DOHH2 (cell line): Measurements from ENCODE around the gene IMMP2L.

Experiments used
- H3F3A ChIP-seq: fragments of 200-600 bp; sonication (generic), shearing (Covaris generic); 2 replicates; pipeline ENCODE4 v1.6.0; 2016; ENCODE audit warnings: antibody characterized with exemption, mild to moderate bottlenecking; ENCODE audit not compliant: control insufficient read depth, insufficient read depth
- H3K27ac ChIP-seq: fragments of 200-600 bp; sonication (generic); 2 replicates; pipeline ENCODE4 v1.5.1; 2014; ENCODE audit warnings: low read depth, mild to moderate bottlenecking, low read length, moderate library complexity
- H3K27me3 ChIP-seq: fragments of 200-600 bp; sonication (generic); 2 replicates; pipeline ENCODE4 v1.6.1; 2014; ENCODE audit warnings: mild to moderate bottlenecking, low read length, mixed read lengths; ENCODE audit not compliant: control insufficient read depth
- H3K36me3 ChIP-seq: fragments of 200-600 bp; sonication (generic); 2 replicates; pipeline ENCODE4 v1.6.1; 2014; ENCODE audit warnings: mild to moderate bottlenecking, low read length, moderate library complexity, mixed read lengths; ENCODE audit not compliant: control insufficient read depth
- H3K4me1 ChIP-seq: fragments of 200-600 bp; sonication (generic); 2 replicates; pipeline ENCODE4 v1.6.1; 2014; ENCODE audit warnings: mild to moderate bottlenecking, low read length, mixed read lengths; ENCODE audit not compliant: control insufficient read depth
- H3K4me2 ChIP-seq: fragments of 200-600 bp; sonication (generic); 2 replicates; pipeline ENCODE4 v1.6.0; 2014; ENCODE audit warnings: mild to moderate bottlenecking, low read length, moderate library complexity
- H3K4me3 ChIP-seq: fragments of 200-600 bp; sonication (generic); 2 replicates; pipeline ENCODE4 v1.5.1; 2014; ENCODE audit warnings: mild to moderate bottlenecking, low read length, mixed read lengths
- H3K79me2 ChIP-seq: fragments of 200-600 bp; sonication (generic); 2 replicates; pipeline ENCODE4 v1.6.1; 2014; ENCODE audit warnings: mild to moderate bottlenecking, low read length, mixed read lengths; ENCODE audit not compliant: control insufficient read depth
- H3K9me2 ChIP-seq: fragments of 200-600 bp; sonication (generic); replicated peaks from 2 replicates; pipeline ENCODE4 v1.6.1; 2014; ENCODE audit warnings: mild to moderate bottlenecking, low read length, mixed read lengths; ENCODE audit not compliant: control insufficient read depth
- H3K9me3 ChIP-seq: fragments of 200-600 bp; sonication (generic); 2 replicates; pipeline ENCODE4 v1.6.1; 2014; ENCODE audit warnings: antibody characterized with exemption, low read length, mixed read lengths; ENCODE audit not compliant: control insufficient read depth, insufficient read depth
- H4K20me1 ChIP-seq: fragments of 200-600 bp; sonication (generic); 2 replicates; pipeline ENCODE4 v1.6.0; 2014; ENCODE audit warnings: low read depth, mild to moderate bottlenecking, antibody characterized with exemption, low read length, moderate library complexity; ENCODE audit not compliant: control insufficient read depth, insufficient read depth
- CTCF ChIP-seq: fragments of 200-600 bp; sonication (generic); IDR thresholded peaks from one replicate; pipeline ENCODE4 v1.5.1; 2014; ENCODE audit warnings: antibody characterized with exemption, mild to moderate bottlenecking, low read depth, low read length; ENCODE audit not compliant: poor library complexity, severe bottlenecking
- EZH2phosphoT487 ChIP-seq: fragments of 200-600 bp; sonication (generic); IDR thresholded peaks from 2 replicates; pipeline ENCODE4 v1.6.1; 2017; ENCODE audit warnings: borderline replicate concordance, mild to moderate bottlenecking, antibody characterized with exemption, low read length, moderate library complexity, mixed read lengths

The IMMP2L gene

GRCh38 chr7:110774071-110774470 lies 788.2 kb downstream of the IMMP2L start:
- Histone ChIP-seq H3K4me3 (no peak overlapping the region), H3K27ac (no peak overlapping the region), H4K20me1 (no peaks in the 10 kb centered on the region), H3F3A (no peaks in the 10 kb centered on the region), H3K9me2 (no peaks in the 10 kb centered on the region), H3K4me2 (no peak overlapping the region), H3K79me2 (no peaks in the 10 kb centered on the region), H3K4me1 (no peaks in the 10 kb centered on the region), H3K9me3 (no peaks in the 10 kb centered on the region), H3K36me3 (no peaks in the 10 kb centered on the region), H3K27me3 (no peaks in the 10 kb centered on the region)
- TF ChIP-seq EZH2phosphoT487 (no peak), CTCF (no peak)

- TF ChIP-seq EZH2phosphoT487 = no peak
- TF ChIP-seq CTCF = no peak
- Histone ChIP-seq H3K36me3 (no peaks in the 10 kb centered on the region), H3K27ac (no peak overlapping the region), H3K4me3 (no peak overlapping the region), H3K79me2 (no peaks in the 10 kb centered on the region), H3K9me3 (no peaks in the 10 kb centered on the region), H3K4me2 (no peak overlapping the region), H3K9me2 (no peaks in the 10 kb centered on the region), H4K20me1 (no peaks in the 10 kb centered on the region), H3K4me1 (no peaks in the 10 kb centered on the region), H3F3A (no peaks in the 10 kb centered on the region), H3K27me3 (no peaks in the 10 kb centered on the region)
Measured at GRCh38 chr7:110772615-110773014, 789.7 kb downstream of the IMMP2L start.

GRCh38 chr7:110771717-110772116 lies 790.6 kb downstream of the IMMP2L start:
- Histone ChIP-seq H3K4me3 (no peak overlapping the region), H3K79me2 (no peaks in the 10 kb centered on the region)
- TF ChIP-seq CTCF (no peak), EZH2phosphoT487 (no peak)

GRCh38 chr7:110767550-110768110 lies 794.7 kb downstream of the IMMP2L start:
- no peak overlapping the region for H3K4me2 ChIP-seq
- TF ChIP-seq CTCF = no peak
- H3K4me3 ChIP-seq = no peak overlapping the region
- no peaks in the 10 kb centered on the region for H4K20me1 ChIP-seq
- no peaks in the 10 kb centered on the region for H3K27me3 ChIP-seq
- no peaks in the 10 kb centered on the region for H3K9me3 ChIP-seq
- no peaks in the 10 kb centered on the region for H3K79me2 ChIP-seq
- H3F3A ChIP-seq = no peaks in the 10 kb centered on the region
- H3K27ac ChIP-seq = no peak overlapping the region
- no peaks in the 10 kb centered on the region for H3K4me1 ChIP-seq
- H3K9me2 ChIP-seq = no peaks in the 10 kb centered on the region
- H3K36me3 ChIP-seq = no peaks in the 10 kb centered on the region

More at GRCh38 chr7:110771717-110772116, 790.6 kb downstream of the IMMP2L start:
- Histone ChIP-seq H4K20me1 (no peaks in the 10 kb centered on the region), H3F3A (no peaks in the 10 kb centered on the region), H3K9me2 (no peaks in the 10 kb centered on the region), H3K27ac (no peak overlapping the region), H3K27me3 (no peaks in the 10 kb centered on the region), H3K9me3 (no peaks in the 10 kb centered on the region), H3K4me2 (no peak overlapping the region), H3K4me1 (no peaks in the 10 kb centered on the region), H3K36me3 (no peaks in the 10 kb centered on the region)
